Stimulated activated CD4-positive, alpha-beta T cell treated with anti-CD3 and anti-CD28 coated beads, Interleukin-1b, Interleukin-23, amount 100 ng/mL, for 4 hours (primary cell): ENCODE results near the gene NR2C2.

Experiments
- DNase-seq, 2 donors: peaks; one replicate each; pipeline ENCODE4 v3.0.0-alpha.2; 2020; ENCODE audit warnings: low read depth in 2 of 2

NR2C2 gene

DNA sequence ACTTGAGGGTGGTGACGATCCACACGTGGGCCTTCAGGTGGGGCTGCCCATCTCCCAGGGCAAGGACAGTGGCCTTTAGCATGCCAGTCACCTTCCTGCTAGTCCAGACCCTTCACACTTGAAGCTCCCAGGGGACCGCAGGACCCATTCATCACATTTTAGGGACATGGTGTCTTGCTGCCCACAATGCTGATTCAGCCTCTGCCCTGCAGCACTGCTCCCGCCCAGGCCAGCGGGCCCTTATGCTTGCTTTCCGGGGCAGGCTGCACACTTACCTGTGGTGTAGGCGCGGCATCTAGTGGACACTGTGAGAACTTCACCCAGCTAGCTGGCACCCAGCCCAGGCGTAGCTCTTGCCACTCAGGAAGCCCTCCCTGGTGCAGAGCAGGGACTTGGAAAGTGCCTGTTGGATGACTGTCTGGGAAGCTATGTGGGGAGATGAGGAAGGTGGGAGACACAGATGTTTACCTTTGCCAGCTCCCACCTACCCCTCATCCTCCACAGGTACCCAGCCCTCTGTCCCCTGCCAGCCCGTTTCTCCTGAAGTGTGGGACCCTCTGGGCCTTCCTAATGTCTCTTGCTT, 26.3 kb upstream of the NR2C2 start:
- DNase-seq, result peak; percentile 73 to 79

GRCh38 chr3:14921811-14922705, 25.3 kb upstream of the NR2C2 start:
- DNase-seq, result no peak

GRCh38 chr3:14922863-14923262, 24.5 kb upstream of the NR2C2 start:
- DNase-seq, result no peak

GRCh38 chr3:14923476-14923875, 23.9 kb upstream of the NR2C2 start:
- DNase-seq, result no peak

DNA sequence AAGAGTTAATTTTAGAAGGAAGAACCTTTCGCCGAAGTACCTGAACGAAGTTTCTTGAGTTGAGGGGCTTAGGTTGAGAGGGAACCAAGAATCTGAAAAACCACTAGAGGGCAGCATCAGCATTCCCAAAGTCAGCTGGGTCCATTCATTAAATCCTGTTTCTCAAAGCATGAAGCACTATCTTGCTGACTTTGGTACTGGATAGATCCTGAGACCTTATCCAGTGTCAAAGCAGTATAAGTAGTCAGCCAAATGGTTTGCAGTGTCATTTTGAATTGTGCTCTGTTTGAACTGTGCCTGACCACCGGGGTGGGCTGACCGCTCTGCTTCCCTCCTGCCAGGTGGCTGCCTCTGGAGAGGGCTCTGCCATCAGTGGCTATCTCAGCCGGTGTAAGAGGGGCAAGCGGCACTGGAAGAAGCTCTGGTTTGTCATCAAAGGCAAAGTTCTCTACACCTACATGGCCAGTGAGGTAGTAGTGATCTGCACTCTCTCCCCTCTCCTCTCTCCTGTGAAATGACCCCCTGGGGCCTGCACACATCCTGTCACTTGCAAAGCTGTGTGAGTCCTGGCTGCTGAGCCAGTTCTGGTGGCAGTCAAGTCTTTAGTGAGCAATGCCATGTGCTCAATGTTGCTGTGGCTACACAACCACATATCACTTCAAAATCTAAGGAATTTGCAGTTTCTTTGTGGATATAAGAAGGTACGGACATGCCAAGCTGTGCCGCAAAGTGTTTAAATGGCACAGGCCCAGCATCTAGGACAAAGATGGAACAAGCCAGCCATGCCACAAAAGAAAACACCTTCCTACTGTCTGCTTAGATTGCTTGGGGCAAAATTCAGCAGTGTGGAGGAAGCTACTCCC, 21.4 kb upstream of the NR2C2 start:
- no peak for DNase-seq

- no peak for DNase-seq
Observed at GRCh38 chr3:14926592-14926991, 20.8 kb upstream of the NR2C2 start.

DNA sequence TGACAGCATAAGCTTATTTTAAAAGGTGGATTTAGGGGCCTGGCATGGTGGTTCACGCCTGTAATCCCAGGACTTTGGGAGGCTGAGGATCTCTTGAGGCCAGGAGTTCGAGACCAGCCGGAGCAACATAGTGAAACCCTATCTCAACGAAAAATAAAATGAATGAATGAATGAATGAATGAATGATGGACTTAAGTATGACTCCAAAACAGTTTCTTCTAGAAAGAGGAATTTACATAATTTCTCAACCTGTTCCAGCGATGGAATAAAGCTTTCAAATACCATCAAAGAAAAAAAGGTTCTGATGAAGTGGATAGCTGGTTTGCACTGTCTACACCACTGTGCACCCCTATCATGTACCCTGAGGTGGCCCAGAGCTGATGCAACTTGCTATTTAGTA, 20.1 kb upstream of the NR2C2 start:
- no peak for DNase-seq

- no peak for DNase-seq
Observed at GRCh38 chr3:14929310-14930074, 17.9 kb upstream of the NR2C2 start.

DNA sequence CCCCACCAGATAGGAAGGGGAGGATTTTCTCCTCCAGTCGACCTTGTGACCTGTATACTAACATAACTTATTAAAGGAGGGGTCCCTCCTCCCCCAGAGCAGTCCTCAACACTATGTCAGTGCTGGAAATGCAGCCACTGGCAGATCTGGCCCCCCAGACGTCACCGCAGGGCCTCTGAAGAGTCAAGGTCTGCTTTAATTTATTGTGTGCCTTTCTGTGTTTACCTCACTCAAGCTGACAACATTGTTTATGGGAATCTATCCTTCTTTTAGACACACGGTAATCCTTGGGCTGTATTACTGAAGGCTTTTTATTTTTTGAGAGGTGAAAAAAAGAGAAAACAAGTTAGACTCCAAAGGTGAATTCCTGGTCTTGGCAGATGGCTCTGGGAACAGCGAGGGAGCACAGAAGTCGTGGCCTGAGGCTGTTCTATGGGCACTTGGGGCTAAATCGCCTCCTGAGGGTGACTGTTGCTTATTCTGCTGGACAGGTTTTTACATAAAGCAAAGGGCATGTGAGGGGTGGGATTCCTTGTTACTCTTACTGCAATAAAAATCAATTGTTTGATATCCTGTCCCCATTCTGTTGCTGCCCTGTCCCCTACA, 13.5 kb upstream of the NR2C2 start:
- DNase-seq, result no peak

DNA sequence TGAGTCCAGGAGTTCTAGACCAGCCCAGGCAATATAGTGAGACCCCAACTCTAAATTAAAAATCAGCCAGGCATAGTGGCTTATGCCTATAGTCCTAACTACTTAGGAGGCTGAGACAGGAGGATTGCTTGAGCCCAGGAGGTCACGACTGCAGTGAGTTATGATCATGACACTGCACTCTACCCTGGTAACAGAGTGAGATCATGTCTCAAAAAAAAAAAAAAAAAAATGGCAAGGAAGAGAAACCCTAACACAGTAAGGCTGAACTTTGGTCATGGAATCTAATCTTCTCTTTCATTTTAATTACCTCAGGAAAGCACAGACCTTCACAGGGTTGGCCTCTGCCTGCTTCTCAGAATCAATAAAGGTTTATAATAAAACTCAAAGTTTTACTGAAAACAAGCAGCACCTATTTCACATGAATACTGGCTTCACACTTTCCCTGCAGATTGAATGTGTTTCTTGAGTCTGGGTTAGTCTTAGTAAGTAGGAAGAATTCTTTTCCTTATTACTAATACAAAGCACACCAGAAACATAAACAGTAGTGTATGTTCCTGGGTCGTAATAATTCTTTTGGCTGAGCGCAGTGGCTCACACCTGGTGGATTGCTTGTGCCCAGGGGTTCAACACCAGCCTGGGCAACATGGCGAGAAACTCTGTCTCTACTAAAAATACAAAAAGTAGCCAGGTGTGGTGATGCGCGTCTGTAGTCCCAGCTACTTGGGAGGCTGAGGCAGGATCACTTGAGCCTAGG, 11.6 kb upstream of the NR2C2 start:
- no peak for DNase-seq

GRCh38 chr3:14938954-14939353, 8.4 kb upstream of the NR2C2 start:
- no peak for DNase-seq

- DNase-seq, result no peak
Observed at GRCh38 chr3:14941871-14942270, 5.5 kb upstream of the NR2C2 start.

- no peak for DNase-seq
Observed at GRCh38 chr3:14943042-14943441, 4.3 kb upstream of the NR2C2 start.

DNA sequence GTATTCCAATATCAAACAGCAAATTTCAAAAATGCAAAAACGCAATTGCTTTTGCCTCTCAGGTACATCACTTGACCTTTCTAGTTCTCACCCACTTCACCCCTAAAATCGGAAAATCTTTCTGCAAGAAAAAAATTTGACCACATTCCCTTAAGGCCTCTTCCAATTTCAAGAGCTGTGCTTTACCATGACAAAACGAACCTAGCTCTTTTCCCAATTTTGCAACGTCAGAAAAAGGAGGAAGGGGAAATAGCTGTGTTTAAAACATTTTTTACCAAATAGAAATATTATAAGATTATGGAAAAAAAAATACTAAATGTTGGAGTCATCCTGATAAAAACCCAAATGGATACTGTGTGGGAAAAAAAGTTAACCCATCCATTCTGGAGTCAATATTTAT, 1.1 kb upstream of the NR2C2 start:
- DNase-seq, result no peak

GRCh38 chr3:14946739-14947099, 664 bp upstream of the NR2C2 start:
- no peak for DNase-seq

GRCh38 chr3:14947886-14948608, 664 bp downstream of the NR2C2 start:
- DNase-seq, result peak; percentile 91 to 92

DNA sequence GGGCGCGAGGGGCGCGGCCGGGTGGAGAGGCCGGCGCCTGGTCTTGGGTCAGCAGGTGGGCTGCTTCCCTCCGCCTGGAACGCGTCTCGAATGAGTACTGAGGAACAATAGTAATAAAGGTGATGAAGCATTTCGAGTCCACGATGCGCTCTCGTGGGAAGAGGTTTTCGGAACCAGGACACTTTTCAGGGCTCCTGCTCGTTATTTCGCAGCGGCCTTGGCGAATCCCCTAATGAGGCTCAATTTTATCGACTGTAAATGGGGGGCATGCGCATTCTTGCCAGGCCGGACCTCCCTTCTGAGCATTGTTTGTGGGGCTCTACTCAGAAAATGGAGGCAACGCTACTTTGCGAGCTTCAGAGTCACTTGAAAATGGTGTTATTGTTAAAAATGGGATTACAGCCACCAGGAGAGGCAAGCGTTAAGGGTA, 1.2 kb downstream of the NR2C2 start:
- no peak for DNase-seq

GRCh38 chr3:14949126-14949525, 1.7 kb downstream of the NR2C2 start:
- no peak for DNase-seq

DNA sequence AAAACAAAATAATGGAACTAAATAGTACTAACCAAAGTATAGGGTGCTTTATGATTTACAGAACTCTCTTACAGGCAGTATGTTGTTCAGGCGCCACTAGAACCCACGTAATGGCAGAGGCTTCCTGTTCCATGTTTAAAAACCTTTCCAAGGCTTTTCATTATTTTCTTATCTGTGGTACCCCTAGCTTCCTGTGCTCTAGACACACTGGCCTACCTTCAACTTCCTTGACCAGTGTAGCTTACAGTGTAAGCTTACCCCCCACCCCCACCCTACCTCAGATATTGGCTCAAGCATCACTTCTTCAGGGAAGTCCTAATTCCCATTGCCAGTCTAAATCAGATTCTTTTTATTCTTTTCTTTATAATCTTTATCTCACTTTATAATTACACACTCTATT, 2.9 kb downstream of the NR2C2 start:
- DNase-seq, result no peak

GRCh38 chr3:14957153-14957552, 9.8 kb downstream of the NR2C2 start:
- DNase-seq, result no peak
